Stimulated activated CD4-positive, alpha-beta T cell treated with anti-CD3 and anti-CD28 coated beads, Interleukin-12 subunit alpha, Interleukin-12 subunit beta, amount 100 ng/mL, for 48 hours (primary cell): ENCODE data around the gene CAT.

Experiments used
- DNase-seq, 3 donors: peaks; one replicate each; pipeline ENCODE4 v3.0.0-alpha.2; 2020; ENCODE audit warnings: low read depth in 2 of 3, low spot score in 1 of 3

CAT gene

GRCh38 chr11:34438529-34439507 lies at the start of gene CAT:
Gene CAT, plus strand, starts transcription at chr11:34438934. Its CDS starts 80 bp downstream, at chr11:34439014.
- peak; percentile 95 to 99 (median 96) for DNase-seq

GRCh38 chr11:34394771-34395300 lies 43.9 kb upstream of the CAT start:
- DNase-seq: no peak

- no peak for DNase-seq
These were observed 42.7 kb upstream of the CAT start for GRCh38 chr11:34395916-34396550.

GRCh38 chr11:34397120-34397519 lies 41.6 kb upstream of the CAT start:
- DNase-seq: no peak

GRCh38 chr11:34397811-34398210 lies 40.9 kb upstream of the CAT start:
- DNase-seq: no peak

GRCh38 chr11:34403431-34403830 lies 35.3 kb upstream of the CAT start:
- no peak for DNase-seq

- DNase-seq: no peak
These were observed 34.5 kb upstream of the CAT start for GRCh38 chr11:34404280-34404679.

GRCh38 chr11:34405079-34405858 lies 33.5 kb upstream of the CAT start:
- peak in 1 of 3 donors; percentile 4 for DNase-seq

- DNase-seq: no peak
These were observed 32.3 kb upstream of the CAT start for GRCh38 chr11:34406413-34406812.

- no peak for DNase-seq
These were observed 31.5 kb upstream of the CAT start for GRCh38 chr11:34407121-34407813.

GRCh38 chr11:34408580-34409172 lies 30.1 kb upstream of the CAT start:
- no peak for DNase-seq

- DNase-seq: no peak
These were observed 27.6 kb upstream of the CAT start for GRCh38 chr11:34411111-34411510.

GRCh38 chr11:34411791-34412190 lies 26.9 kb upstream of the CAT start:
- no peak for DNase-seq

GRCh38 chr11:34413263-34413662 lies 25.5 kb upstream of the CAT start:
- no peak for DNase-seq

GRCh38 chr11:34415538-34415937 lies 23.2 kb upstream of the CAT start:
- DNase-seq: no peak

- no peak for DNase-seq
These were observed 22.6 kb upstream of the CAT start for GRCh38 chr11:34416088-34416487.

GRCh38 chr11:34416766-34417165 lies 22.0 kb upstream of the CAT start:
- no peak for DNase-seq

GRCh38 chr11:34417202-34417601 lies 21.5 kb upstream of the CAT start:
- DNase-seq: no peak

- DNase-seq: no peak
These were observed 19.6 kb upstream of the CAT start for GRCh38 chr11:34419158-34419557.

- DNase-seq: no peak
These were observed 15.4 kb upstream of the CAT start for GRCh38 chr11:34423300-34423699.
